Lower lobe of right lung (tissue), 2 donors: Measurements from ENCODE around the gene SS18. TPM values are rescaled to one million over a fixed set of nuclear protein-coding genes. Genes with fewer than 3 reads are reported as not detected.

Experiments used
- ATAC-seq, 2 donors: fragments of 200-7000 bp; cut with Tn5 transposase; one replicate each; pipeline ENCODE4 v1.9.1; 2020 to 2022; ENCODE audit warnings: mild to moderate bottlenecking in 2 of 2, moderate library complexity in 2 of 2
- DNase-seq: peaks from one replicate; pipeline ENCODE4 v3.0.0-alpha.2; 2020
- H3K27ac ChIP-seq: fragments of 200-600 bp; one replicate; pipeline ENCODE4 v1.8.0; 2022
- H3K27me3 ChIP-seq: fragments of 200-600 bp; one replicate; pipeline ENCODE4 v1.8.0; 2022; ENCODE audit warnings: low read depth
- H3K36me3 ChIP-seq: fragments of 200-600 bp; one replicate; pipeline ENCODE4 v1.8.0; 2022; ENCODE audit warnings: mild to moderate bottlenecking
- H3K4me1 ChIP-seq: fragments of 200-600 bp; one replicate; pipeline ENCODE4 v1.8.0; 2022
- H3K4me3 ChIP-seq: fragments of 200-600 bp; one replicate; pipeline ENCODE4 v1.8.0; 2022; ENCODE audit warnings: mild to moderate bottlenecking
- H3K9me3 ChIP-seq: fragments of 200-600 bp; one replicate; pipeline ENCODE4 v1.8.0; 2022
- CTCF ChIP-seq: fragments of 200-600 bp; IDR thresholded peaks from one replicate; pipeline ENCODE4 v1.8.0; 2022; ENCODE audit warnings: antibody characterized with exemption, mild to moderate bottlenecking
- intact Hi-C: fragments of 100-400 bp; cut with DNase I; formaldehyde crosslinking; loops from one replicate; pipeline ENCODE4 v1.11.0; 2022
- total RNA-seq: library from RNA; stranded (reverse); fragmentation: NEBNext Ultra II Directional; extraction: Animal tissue kit (Norgen Biotek cat#: 25700); gene quantifications from one replicate; pipeline ENCODE4 v1.2.1, GENCODE V29; 2021
- donor health status: DM: no; HTN: yes; CAD: no; lungs with severe emphysema.

The SS18 gene
- total RNA-seq, 1 donor from 2014 or later = 57.1 TPM

- Histone ChIP-seq H3K27ac (no peak overlapping the region), H3K4me3 (no peak overlapping the region), H3K4me1 (peaks cover 12% of the 10 kb centered on the region), H3K27me3 (no peaks in the 10 kb centered on the region), H3K36me3 (peaks cover 52% of the 10 kb centered on the region), H3K9me3 (no peaks in the 10 kb centered on the region)
- DNase-seq (no peak), ATAC-seq (no peak)
- intact Hi-C loops = no loop called here
- TF ChIP-seq CTCF = no peak
Measured at GRCh38 chr18:26083099-26083498, 7.3 kb downstream of the SS18 start.

- H3K4me3 ChIP-seq = no peak overlapping the region
- no peaks in the 10 kb centered on the region for H3K9me3 ChIP-seq
- peaks cover 6% of the 10 kb centered on the region for H3K4me1 ChIP-seq
- no peak overlapping the region for H3K27ac ChIP-seq
- peaks cover 57% of the 10 kb centered on the region for H3K36me3 ChIP-seq
- H3K27me3 ChIP-seq = no peaks in the 10 kb centered on the region
- DNase-seq (no peak), ATAC-seq (no peak)
- intact Hi-C loops = no loop called here
- TF ChIP-seq CTCF = no peak
Measured at GRCh38 chr18:26082475-26082874, 7.9 kb downstream of the SS18 start.

GRCh38 chr18:26074246-26074645 lies 16.2 kb downstream of the SS18 start:
- H3K9me3 ChIP-seq = peaks cover 8% of the 10 kb centered on the region
- intact Hi-C loops = no loop called here
- H3K27ac ChIP-seq = no peak overlapping the region
- peaks cover 52% of the 10 kb centered on the region for H3K36me3 ChIP-seq
- ATAC-seq = no peak
- no peak for DNase-seq
- H3K4me1 ChIP-seq = no peaks in the 10 kb centered on the region
- H3K27me3 ChIP-seq = no peaks in the 10 kb centered on the region
- no peak for TF ChIP-seq CTCF
- H3K4me3 ChIP-seq = no peak overlapping the region

GRCh38 chr18:26073758-26074157 lies 16.7 kb downstream of the SS18 start:
- H3K4me3 ChIP-seq = no peak overlapping the region
- intact Hi-C loops = no loop called here
- no peak for TF ChIP-seq CTCF
- H3K27me3 ChIP-seq = no peaks in the 10 kb centered on the region
- H3K4me1 ChIP-seq = no peaks in the 10 kb centered on the region
- H3K27ac ChIP-seq = no peak overlapping the region
- DNase-seq = no peak
- ATAC-seq = no peak
- peaks cover 56% of the 10 kb centered on the region for H3K36me3 ChIP-seq
- peaks cover 8% of the 10 kb centered on the region for H3K9me3 ChIP-seq

- no peak for ATAC-seq
- no peak for DNase-seq
- TF ChIP-seq CTCF = no peak
- intact Hi-C loops = no loop called here
- H3K4me1 ChIP-seq = no peaks in the 10 kb centered on the region
- H3K4me3 ChIP-seq = no peak overlapping the region
- peaks cover 8% of the 10 kb centered on the region for H3K9me3 ChIP-seq
- no peaks in the 10 kb centered on the region for H3K27me3 ChIP-seq
- H3K27ac ChIP-seq = no peak overlapping the region
- peaks cover 65% of the 10 kb centered on the region for H3K36me3 ChIP-seq
Measured at GRCh38 chr18:26071725-26072124, 18.7 kb downstream of the SS18 start.

GRCh38 chr18:26071020-26071419 lies 19.4 kb downstream of the SS18 start:
- no peak overlapping the region for H3K4me3 ChIP-seq
- DNase-seq = no peak
- no peaks in the 10 kb centered on the region for H3K4me1 ChIP-seq
- intact Hi-C loops = no loop called here
- no peak for TF ChIP-seq CTCF
- no peak overlapping the region for H3K27ac ChIP-seq
- ATAC-seq = no peak
- peaks cover 65% of the 10 kb centered on the region for H3K36me3 ChIP-seq
- no peaks in the 10 kb centered on the region for H3K27me3 ChIP-seq
- H3K9me3 ChIP-seq = peaks cover 8% of the 10 kb centered on the region
